Esophagus muscularis mucosa (tissue), 4 donors: ENCODE results near the gene TOE1. TPM values are rescaled to one million over a fixed set of nuclear protein-coding genes. Genes with fewer than 3 reads are reported as not detected.
A peak's percentile ranks its signal among the peaks of the same experiment; 100 is the strongest.

Source experiments
- DNase-seq: peaks from one replicate; pipeline ENCODE4 v3.0.0-alpha.2; 2017; ENCODE audit errors: extremely low spot score
- H3K27ac ChIP-seq, 4 donors: fragments of 200-600 bp; sonication (generic); replicated peaks in 1 of 4; 1 replicate in 3 of 4; 2 replicates in 1 of 4; pipeline ENCODE4 v1.5.1; 2016 to 2019; ENCODE audit warnings: mild to moderate bottlenecking in 1 of 4
- H3K27me3 ChIP-seq, 4 donors: fragments of 200-600 bp; sonication (generic); one replicate each; pipeline versions ENCODE4 v1.5.1 to v1.6.0; 2016 to 2019
- H3K36me3 ChIP-seq, 4 donors: fragments of 200-600 bp; sonication (generic); one replicate each; pipeline ENCODE4 v1.5.1; 2016 to 2019
- H3K4me1 ChIP-seq, 4 donors: fragments of 200-600 bp; sonication (generic); one replicate each; pipeline ENCODE4 v1.5.1; 2016 to 2019
- H3K4me3 ChIP-seq, 4 donors: fragments of 200-600 bp; sonication (generic); 1 replicate in 2 of 4; 2 replicates in 2 of 4; pipeline ENCODE4 v1.5.1; 2016 to 2019; ENCODE audit warnings: mild to moderate bottlenecking in 4 of 4, moderate library complexity in 1 of 4
- H3K9me3 ChIP-seq, 4 donors: fragments of 200-600 bp; sonication (generic); 1 replicate in 3 of 4; 2 replicates in 1 of 4; pipeline ENCODE4 v1.5.1; 2016 to 2019
- EP300 ChIP-seq: sonication (generic); formaldehyde crosslinking; IDR thresholded peaks from one replicate; pipeline ENCODE4 v1.6.1; 2017; ENCODE audit warnings: antibody characterized with exemption
- POLR2A ChIP-seq: fragments of 450-650 bp; IDR thresholded peaks from one replicate; pipeline ENCODE4 v1.6.1; 2017; ENCODE audit warnings: antibody characterized with exemption, moderate library complexity, mild to moderate bottlenecking, low read depth
- POLR2AphosphoS5 ChIP-seq, 2 donors: sonication (generic); formaldehyde crosslinking; IDR thresholded peaks; one replicate each; pipeline ENCODE4 v1.6.1; 2017; ENCODE audit warnings: antibody characterized with exemption in 2 of 2
- WGBS: methylation state at CpG from one replicate; pipeline ENCODE4 v1.1.5; 2018; 5-methylcytosine and 5-hydroxymethylcytosine counted together
- intact Hi-C: fragments of 100-400 bp; cut with DNase I; formaldehyde crosslinking; loops from one replicate; pipeline ENCODE4 v1.15.1; 2023
- total RNA-seq, 4 donors: library from RNA; depleted of rRNA; stranded (reverse); fragments of >200 nt; gene quantifications; one replicate each; pipeline versions ENCODE4 v1.1.0 to v1.2.1, GENCODE V29; 2016
- TF ChIP-seq, protein P1 (sequence below), 3 experiments: fragments of 200-600 bp in 2 of 3; fragments of 450-650 bp in 1 of 3; sonication (generic) in 2 of 3; IDR thresholded peaks; one replicate each; pipeline ENCODE4 v1.5.1; 2017 to 2019; ENCODE audit warnings: antibody characterized with exemption in 3 of 3, mild to moderate bottlenecking in 2 of 3, moderate library complexity in 1 of 3

Gene TOE1
- total RNA-seq, 4 donors from 2014 or later = 5.0 to 11.8 (median 7.6) TPM

- peaks cover 17 to 33% (median 28%) of the 10 kb centered on the region in 4 donors for H3K36me3 ChIP-seq
- H3K4me3 ChIP-seq = peak within 1 kb of the TSS; percentile 49 to 69 (median 56)
- H3K9me3 ChIP-seq = no peaks in the 10 kb centered on the region
- peaks cover 0 to 9% (median 0%) of the 10 kb centered on the region in 4 donors for H3K27me3 ChIP-seq
- H3K4me1 ChIP-seq = peaks cover 14 to 22% (median 17%) of the 10 kb centered on the region in 4 donors
- H3K27ac ChIP-seq = peak within 1 kb of the TSS in 1 of 4 donors; percentile 28
- intact Hi-C loops = no loop called here
- DNase-seq = no peak
- TF ChIP-seq POLR2AphosphoS5 (IDR thresholded peaks at IDR 0.05) (peak in 1 of 2 donors; percentile 6), EP300 (no peak)
- TF ChIP-seq, protein P1, sequence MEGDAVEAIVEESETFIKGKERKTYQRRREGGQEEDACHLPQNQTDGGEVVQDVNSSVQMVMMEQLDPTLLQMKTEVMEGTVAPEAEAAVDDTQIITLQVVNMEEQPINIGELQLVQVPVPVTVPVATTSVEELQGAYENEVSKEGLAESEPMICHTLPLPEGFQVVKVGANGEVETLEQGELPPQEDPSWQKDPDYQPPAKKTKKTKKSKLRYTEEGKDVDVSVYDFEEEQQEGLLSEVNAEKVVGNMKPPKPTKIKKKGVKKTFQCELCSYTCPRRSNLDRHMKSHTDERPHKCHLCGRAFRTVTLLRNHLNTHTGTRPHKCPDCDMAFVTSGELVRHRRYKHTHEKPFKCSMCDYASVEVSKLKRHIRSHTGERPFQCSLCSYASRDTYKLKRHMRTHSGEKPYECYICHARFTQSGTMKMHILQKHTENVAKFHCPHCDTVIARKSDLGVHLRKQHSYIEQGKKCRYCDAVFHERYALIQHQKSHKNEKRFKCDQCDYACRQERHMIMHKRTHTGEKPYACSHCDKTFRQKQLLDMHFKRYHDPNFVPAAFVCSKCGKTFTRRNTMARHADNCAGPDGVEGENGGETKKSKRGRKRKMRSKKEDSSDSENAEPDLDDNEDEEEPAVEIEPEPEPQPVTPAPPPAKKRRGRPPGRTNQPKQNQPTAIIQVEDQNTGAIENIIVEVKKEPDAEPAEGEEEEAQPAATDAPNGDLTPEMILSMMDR (IDR thresholded peaks at IDR 0.05) = no peak
- WGBS = 21% methylated on average over 30 of the region's 96 CpGs
These were observed 13.0 kb upstream of the TOE1 start, which contains the start of gene HPDL for GRCh38 chr1:45326627-45327623. TSS of gene HPDL (plus strand) at chr1:45326895. CDS start at chr1:45327149, 254 bp downstream.

GRCh38 chr1:45327644-45328515, 12.1 kb upstream of the TOE1 start:
- TF ChIP-seq, protein P1 (IDR thresholded peaks at IDR 0.05) = no peak
- Histone ChIP-seq H3K4me3 (peak overlapping the region in 3 of 4 donors; percentile 49 to 69 (median 55)), H3K36me3 (peaks cover 26 to 42% (median 38%) of the 10 kb centered on the region in 4 donors), H3K27me3 (peaks cover 0 to 9% (median 0%) of the 10 kb centered on the region in 4 donors), H3K9me3 (no peaks in the 10 kb centered on the region), H3K4me1 (peaks cover 14 to 22% (median 17%) of the 10 kb centered on the region in 4 donors), H3K27ac (no peak overlapping the region)
- 54% methylated on average over 11 of the region's 19 CpGs for WGBS
- intact Hi-C loops = no loop called here
- DNase-seq = no peak

DNA sequence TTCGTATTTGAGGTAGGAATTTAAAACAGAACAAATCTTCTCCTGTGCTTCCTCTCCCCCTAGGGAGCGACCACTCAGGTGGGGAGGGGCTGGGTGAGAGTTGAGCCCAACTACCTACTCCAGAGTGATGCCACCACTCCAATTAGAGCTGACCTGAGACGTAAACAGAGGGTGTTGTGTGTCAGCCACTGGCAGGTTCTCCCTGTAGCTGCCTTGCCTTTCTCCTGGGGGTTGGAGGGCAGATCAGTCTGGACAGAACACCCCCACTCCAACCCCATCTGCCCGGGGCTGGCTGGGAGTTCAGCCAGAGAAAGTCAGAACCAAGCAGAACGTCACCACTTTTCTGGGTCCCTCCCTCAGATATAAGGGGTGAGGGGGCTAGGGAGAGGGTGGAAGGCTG, 11.3 kb upstream of the TOE1 start:
- intact Hi-C loops = no loop called here
- H3K9me3 ChIP-seq = no peaks in the 10 kb centered on the region

GRCh38 chr1:45329445-45329844, 10.5 kb upstream of the TOE1 start:
- DNase-seq = no peak
- Histone ChIP-seq H3K4me1 (peaks cover 14 to 22% (median 17%) of the 10 kb centered on the region in 4 donors), H3K27me3 (peaks cover 0 to 9% (median 0%) of the 10 kb centered on the region in 4 donors), H3K4me3 (no peak overlapping the region), H3K27ac (no peak overlapping the region), H3K36me3 (peaks cover 35 to 58% (median 53%) of the 10 kb centered on the region in 4 donors), H3K9me3 (no peaks in the 10 kb centered on the region)
- intact Hi-C loops = no loop called here
- WGBS = 81% methylated on average over 4 of the region's 4 CpGs
- no peak for TF ChIP-seq POLR2AphosphoS5 (IDR thresholded peaks at IDR 0.05)

More for the DNA sequence above, 11.3 kb upstream of the TOE1 start:
- no peak overlapping the region for H3K4me3 ChIP-seq
- peaks cover 30 to 50% (median 46%) of the 10 kb centered on the region in 4 donors for H3K36me3 ChIP-seq
- H3K4me1 ChIP-seq = peaks cover 14 to 22% (median 17%) of the 10 kb centered on the region in 4 donors
- 73% methylated on average over 4 of the region's 5 CpGs for WGBS
- TF ChIP-seq, protein P1 (IDR thresholded peaks at IDR 0.05) = no peak
- TF ChIP-seq EP300 (no peak), POLR2A (no peak), POLR2AphosphoS5 (IDR thresholded peaks at IDR 0.05) (no peak)
- H3K27ac ChIP-seq = no peak overlapping the region
- H3K27me3 ChIP-seq = peaks cover 0 to 9% (median 0%) of the 10 kb centered on the region in 4 donors
- no peak for DNase-seq
